Esophagus squamous epithelium (tissue), 4 donors: ENCODE data around the gene ATP1A1.

Experiments
- POLR2A ChIP-seq, 4 donors: fragments of 450-650 bp; IDR thresholded peaks; one replicate each; pipeline ENCODE4 v1.6.1; 2017; ENCODE audit warnings: antibody characterized with exemption in 4 of 4, mild to moderate bottlenecking in 4 of 4, moderate library complexity in 3 of 4
- TF ChIP-seq, protein P1 (sequence below), 6 experiments: fragments of 450-650 bp in 4 of 6; fragments of 200-600 bp in 2 of 6; sonication (generic) in 2 of 6; IDR thresholded peaks; one replicate each; pipeline ENCODE4 v1.5.1; 2016 to 2019; ENCODE audit warnings: antibody characterized with exemption in 6 of 6, mild to moderate bottlenecking in 4 of 6, moderate library complexity in 4 of 6

DNA sequence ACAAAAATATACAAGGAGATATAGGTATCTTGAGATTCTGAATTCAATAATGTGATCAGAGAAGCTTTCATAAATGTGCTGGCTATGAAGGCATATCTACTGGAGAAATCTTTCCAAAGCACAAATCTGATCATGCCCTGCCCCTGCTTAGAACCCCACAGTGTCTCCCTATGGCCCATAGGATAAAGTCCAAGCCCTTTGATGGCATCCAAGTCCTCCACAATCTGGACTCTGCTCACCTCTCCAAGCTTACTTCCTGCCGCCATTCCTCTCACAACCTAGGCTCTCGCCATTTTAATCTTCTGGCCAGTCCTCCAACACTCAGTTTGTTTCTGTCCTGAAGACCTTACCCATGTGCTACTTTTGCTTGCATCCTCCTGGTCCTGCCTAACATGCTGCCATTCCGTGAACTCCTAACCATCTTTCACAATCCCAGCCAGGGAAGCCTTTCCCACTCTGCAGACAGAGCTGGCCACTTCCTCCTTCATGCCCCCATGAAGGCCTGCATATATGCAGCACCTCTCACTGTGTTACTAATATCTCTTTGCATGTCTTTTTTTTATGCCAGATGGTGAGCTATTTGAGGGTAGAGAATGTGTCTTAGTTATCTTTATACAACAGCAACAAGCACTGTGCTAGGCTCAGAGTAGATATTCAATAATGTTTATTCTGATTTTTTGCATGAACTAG, 5.6 kb upstream of the ATP1A1 start:
- TF ChIP-seq, protein P1, sequence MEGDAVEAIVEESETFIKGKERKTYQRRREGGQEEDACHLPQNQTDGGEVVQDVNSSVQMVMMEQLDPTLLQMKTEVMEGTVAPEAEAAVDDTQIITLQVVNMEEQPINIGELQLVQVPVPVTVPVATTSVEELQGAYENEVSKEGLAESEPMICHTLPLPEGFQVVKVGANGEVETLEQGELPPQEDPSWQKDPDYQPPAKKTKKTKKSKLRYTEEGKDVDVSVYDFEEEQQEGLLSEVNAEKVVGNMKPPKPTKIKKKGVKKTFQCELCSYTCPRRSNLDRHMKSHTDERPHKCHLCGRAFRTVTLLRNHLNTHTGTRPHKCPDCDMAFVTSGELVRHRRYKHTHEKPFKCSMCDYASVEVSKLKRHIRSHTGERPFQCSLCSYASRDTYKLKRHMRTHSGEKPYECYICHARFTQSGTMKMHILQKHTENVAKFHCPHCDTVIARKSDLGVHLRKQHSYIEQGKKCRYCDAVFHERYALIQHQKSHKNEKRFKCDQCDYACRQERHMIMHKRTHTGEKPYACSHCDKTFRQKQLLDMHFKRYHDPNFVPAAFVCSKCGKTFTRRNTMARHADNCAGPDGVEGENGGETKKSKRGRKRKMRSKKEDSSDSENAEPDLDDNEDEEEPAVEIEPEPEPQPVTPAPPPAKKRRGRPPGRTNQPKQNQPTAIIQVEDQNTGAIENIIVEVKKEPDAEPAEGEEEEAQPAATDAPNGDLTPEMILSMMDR (IDR thresholded peaks at IDR 0.05), result no peak
- TF ChIP-seq POLR2A (IDR thresholded peaks at IDR 0.05), result no peak
